Sciatic nerve (tissue), 2 donors: Measurements from ENCODE around the gene MFAP1. TPM values are rescaled to one million over a fixed set of nuclear protein-coding genes. Genes with fewer than 3 reads are reported as not detected.
"Not testable (repeated sequence)": the region's sequence is repeated elsewhere in the genome, so short reads cannot be mapped to it uniquely, and the experiment has no call there.

Source experiments
- ATAC-seq: fragments of 200-7000 bp; cut with Tn5 transposase; one replicate; pipeline ENCODE4 v1.9.1; 2020; ENCODE audit warnings: mild to moderate bottlenecking, moderate library complexity
- DNase-seq: peaks from one replicate; pipeline ENCODE4 v3.0.0-alpha.2; 2020; ENCODE audit warnings: low spot score
- intact Hi-C: fragments of 100-400 bp; cut with DNase I; formaldehyde crosslinking; loops from one replicate; pipeline ENCODE4 v1.14.2; 2022
- total RNA-seq: library from RNA; stranded (reverse); fragmentation: NEBNext Ultra II Directional; extraction: Animal tissue kit (Norgen Biotek cat#: 25700); gene quantifications from one replicate; pipeline ENCODE4 v1.2.1, GENCODE V29; 2021
- donor health status: DM: no; HTN: no; CAD: no.
- donor health status: DM: no; HTN: no; CAD: no.

Gene MFAP1
- total RNA-seq, 1 donor from 2014 or later = 17.3 TPM

- ATAC-seq (peak; percentile 89), DNase-seq (peak; percentile 89)
- intact Hi-C loops = no loop called here
These were observed 2.2 kb upstream of the MFAP1 start, which contains the start of gene WDR76 for GRCh38 chr15:43826508-43827341. Gene WDR76 (plus strand): TSS chr15:43827002. CDS start chr15:43827033, 31 bp downstream.

GRCh38 chr15:43826029-43826507 lies 1.6 kb upstream of the MFAP1 start:
- intact Hi-C loops = no loop called here
- ATAC-seq = no peak
- DNase-seq = no peak

- intact Hi-C loops, ATAC-seq, DNase-seq: not testable (repeated sequence)
These were observed 815 bp upstream of the MFAP1 start for GRCh38 chr15:43825305-43825704.

GRCh38 chr15:43821505-43821904 lies 3.0 kb downstream of the MFAP1 start:
- intact Hi-C loops = no loop called here
- ATAC-seq = no peak
- no peak for DNase-seq

- ATAC-seq, intact Hi-C loops, DNase-seq: not testable (repeated sequence)
These were observed 9.4 kb downstream of the MFAP1 start for GRCh38 chr15:43815064-43815463.

GRCh38 chr15:43808960-43809678 lies 15.4 kb downstream of the MFAP1 start:
- DNase-seq = no peak
- no peak for ATAC-seq
- intact Hi-C loops = no loop called here

GRCh38 chr15:43808435-43808950 lies 16.0 kb downstream of the MFAP1 start:
- no peak for DNase-seq
- intact Hi-C loops = no loop called here
- ATAC-seq = no peak

GRCh38 chr15:43802676-43803075 lies 21.8 kb downstream of the MFAP1 start:
- DNase-seq, ATAC-seq, intact Hi-C loops: not testable (repeated sequence)

- ATAC-seq (peak; percentile 97), DNase-seq (peak; percentile 96)
- intact Hi-C loops = no loop called here
These were observed 24.0 kb downstream of the MFAP1 start, which contains the start of gene HYPK for GRCh38 chr15:43800286-43801141. Gene HYPK (plus strand): TSS chr15:43800599. CDS start chr15:43800623, 24 bp downstream.

- ATAC-seq (peak; percentile 18), DNase-seq (no peak)
- intact Hi-C loops = no loop called here
These were observed 24.6 kb downstream of the MFAP1 start, which contains the start of gene SERINC4 for GRCh38 chr15:43799945-43800285. Gene SERINC4 (minus strand): TSS chr15:43800220. CDS start chr15:43799986, 234 bp downstream.

GRCh38 chr15:43799209-43799944 lies 25.1 kb downstream of the MFAP1 start:
- intact Hi-C loops = no loop called here
- ATAC-seq (no peak), DNase-seq (no peak)

GRCh38 chr15:43796566-43796965 lies 27.9 kb downstream of the MFAP1 start:
- ATAC-seq (no peak), DNase-seq (no peak)
- intact Hi-C loops = no loop called here

- intact Hi-C loops = no loop called here
- DNase-seq = no peak
These were observed 28.5 kb downstream of the MFAP1 start for GRCh38 chr15:43795997-43796396.

GRCh38 chr15:43795197-43795596 lies 29.3 kb downstream of the MFAP1 start:
- intact Hi-C loops = no loop called here
- no peak for DNase-seq
- ATAC-seq = no peak

More at GRCh38 chr15:43795997-43796396, 28.5 kb downstream of the MFAP1 start:
- ATAC-seq = no peak

GRCh38 chr15:43794269-43795037 lies 30.0 kb downstream of the MFAP1 start:
- intact Hi-C loops = no loop called here
- ATAC-seq (no peak), DNase-seq (no peak)

GRCh38 chr15:43793647-43794046 lies 30.8 kb downstream of the MFAP1 start:
- ATAC-seq = no peak
- DNase-seq = no peak

GRCh38 chr15:43792761-43793476 lies 31.6 kb downstream of the MFAP1 start:
- ATAC-seq = peak; percentile 2
- no peak for DNase-seq
- intact Hi-C loops = no loop called here

More at GRCh38 chr15:43793647-43794046, 30.8 kb downstream of the MFAP1 start:
- intact Hi-C loops = no loop called here
